Stimulated activated CD4-positive, alpha-beta T cell treated with anti-CD3 and anti-CD28 coated beads, Interleukin-15, amount 100 ng/mL, for 1 hour (primary cell): ENCODE data around the gene NPM3.

Experiments
- DNase-seq, 2 donors: peaks; one replicate each; pipeline ENCODE4 v3.0.0-alpha.2; 2020; ENCODE audit warnings: low read depth in 1 of 2, low spot score in 1 of 2

Gene NPM3, protein sequence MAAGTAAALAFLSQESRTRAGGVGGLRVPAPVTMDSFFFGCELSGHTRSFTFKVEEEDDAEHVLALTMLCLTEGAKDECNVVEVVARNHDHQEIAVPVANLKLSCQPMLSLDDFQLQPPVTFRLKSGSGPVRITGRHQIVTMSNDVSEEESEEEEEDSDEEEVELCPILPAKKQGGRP

DNA sequence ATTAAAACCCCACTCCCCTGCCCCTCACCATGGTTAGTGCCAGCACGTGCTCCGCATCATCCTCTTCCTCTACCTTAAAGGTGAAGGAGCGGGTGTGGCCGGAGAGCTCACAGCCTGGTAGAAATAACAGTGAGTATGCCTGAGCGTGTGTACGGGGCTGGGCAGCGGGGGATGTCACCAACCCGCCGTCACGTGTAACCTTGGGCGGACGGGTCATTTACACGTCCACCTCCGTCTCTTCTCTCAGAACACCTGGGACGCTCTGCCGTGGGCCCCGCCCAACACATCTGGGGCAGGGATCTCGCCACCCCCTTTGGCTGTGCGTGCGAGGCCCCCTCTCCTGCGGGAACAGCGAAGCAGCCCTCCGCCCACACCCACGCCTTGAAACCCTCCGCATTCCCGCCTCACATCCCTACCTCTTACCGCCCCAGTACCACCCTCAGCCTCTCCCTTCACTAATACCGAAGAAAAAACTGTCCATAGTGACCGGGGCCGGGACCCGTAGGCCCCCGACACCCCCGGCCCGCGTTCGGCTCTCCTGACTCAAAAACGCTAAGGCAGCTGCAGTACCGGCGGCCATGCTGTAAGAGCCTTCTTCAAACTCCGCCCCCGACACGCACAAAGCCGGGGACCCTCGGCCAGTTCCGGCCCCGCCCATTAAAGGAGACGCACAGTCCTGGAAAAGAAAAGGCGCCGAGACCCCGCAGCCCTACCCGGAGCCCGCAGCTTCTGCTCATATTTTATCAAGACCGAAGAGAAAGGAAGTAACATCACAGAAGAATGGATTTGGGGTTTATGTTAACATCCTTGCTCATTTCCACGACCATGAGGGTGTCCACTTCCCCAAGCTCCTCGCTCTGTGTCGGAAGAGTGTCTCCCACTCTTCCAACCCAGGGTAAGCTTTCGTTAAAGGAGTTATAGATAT is at the start of gene NPM3:
Gene NPM3, minus strand, starts transcription at position 636 of the 925 bp plus-strand sequence. Its CDS starts 56 bp downstream, at position 580.
- DNase-seq, result peak; percentile 56 to 77

GRCh38 chr10:101832325-101832771 is 49.1 kb upstream of the NPM3 start:
- DNase-seq, result no peak

- DNase-seq, result no peak
Measured at GRCh38 chr10:101831169-101831811, 48.0 kb upstream of the NPM3 start.

GRCh38 chr10:101830322-101831168 is 47.3 kb upstream of the NPM3 start:
- peak; percentile 85 to 90 for DNase-seq

GRCh38 chr10:101829561-101830315 is 46.5 kb upstream of the NPM3 start:
- peak in 1 of 2 donors; percentile 42 for DNase-seq

GRCh38 chr10:101828766-101829551 is 45.7 kb upstream of the NPM3 start:
- no peak for DNase-seq

GRCh38 chr10:101827919-101828600 is 44.8 kb upstream of the NPM3 start:
- no peak for DNase-seq

GRCh38 chr10:101826852-101827434 is 43.7 kb upstream of the NPM3 start:
- no peak for DNase-seq

- no peak for DNase-seq
Measured at GRCh38 chr10:101824736-101825135, 41.5 kb upstream of the NPM3 start.

- no peak for DNase-seq
Measured at GRCh38 chr10:101818872-101819633, 35.8 kb upstream of the NPM3 start.

GRCh38 chr10:101818119-101818871 is 35.0 kb upstream of the NPM3 start, which contains the start of gene OGA:
Gene OGA (minus strand): TSS chr10:101818444. CDS start chr10:101818022, 422 bp downstream.
- peak; percentile 92 to 95 for DNase-seq

- DNase-seq, result no peak
Measured at GRCh38 chr10:101817337-101818118, 34.3 kb upstream of the NPM3 start.

- DNase-seq, result no peak
Measured at GRCh38 chr10:101816913-101817336, 33.7 kb upstream of the NPM3 start.

DNA sequence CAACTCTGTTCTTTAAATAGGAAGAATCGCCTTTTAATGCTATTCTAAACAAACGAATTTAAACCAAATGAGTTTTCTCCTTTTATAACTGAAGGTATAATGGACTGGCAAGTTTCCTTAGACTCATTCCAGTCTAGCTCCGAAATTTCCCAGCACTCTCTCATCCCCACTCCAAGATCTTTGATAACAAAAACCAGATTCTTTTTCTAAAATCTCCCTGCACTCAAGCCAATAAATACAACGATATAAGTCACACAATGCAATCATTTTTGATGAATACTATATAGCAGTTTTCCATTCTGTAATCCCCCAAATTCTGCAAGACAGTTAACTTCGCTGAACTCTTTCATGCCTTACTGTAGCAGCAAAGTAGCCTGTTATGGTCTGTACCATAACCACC is 33.1 kb upstream of the NPM3 start:
- no peak for DNase-seq

GRCh38 chr10:101814466-101815071 is 31.3 kb upstream of the NPM3 start:
- DNase-seq, result no peak

GRCh38 chr10:101812606-101813005 is 29.4 kb upstream of the NPM3 start:
- DNase-seq, result no peak
